H9 (cell line): ENCODE results near the gene PPFIBP1. TPM values are rescaled to one million over a fixed set of nuclear protein-coding genes. Genes with fewer than 3 reads are reported as not detected.
A peak's percentile ranks its signal among the peaks of the same experiment; 100 is the strongest.

Source experiments
- DNase-seq: peaks from one replicate; pipeline ENCODE4 v3.0.0-alpha.2; 2017
- H2AFZ ChIP-seq: one replicate; pipeline ENCODE4 v1.6.1; 2013; ENCODE audit warnings: mild to moderate bottlenecking, low read length, control low read depth, moderate library complexity
- H2AK5ac ChIP-seq: 2 replicates; pipeline ENCODE4 v1.6.1; 2013; ENCODE audit warnings: low read length, control low read depth, mixed read lengths; ENCODE audit not compliant: insufficient read length
- H2BK120ac ChIP-seq: one replicate; pipeline ENCODE4 v1.6.1; 2013; ENCODE audit warnings: low read depth, mild to moderate bottlenecking, low read length, control low read depth, inconsistent platforms; ENCODE audit not compliant: poor library complexity, severe bottlenecking
- H2BK12ac ChIP-seq: 2 replicates; pipeline ENCODE4 v1.6.1; 2013; ENCODE audit warnings: low read length, control low read depth, mixed read lengths, low read depth; ENCODE audit not compliant: insufficient read length
- H2BK15ac ChIP-seq: 2 replicates; pipeline ENCODE4 v1.6.1; 2013; ENCODE audit warnings: low read depth, low read length, control low read depth
- H2BK20ac ChIP-seq: one replicate; pipeline ENCODE4 v1.6.1; 2013; ENCODE audit warnings: low read depth, mild to moderate bottlenecking, low read length, control low read depth, inconsistent platforms; ENCODE audit not compliant: poor library complexity, severe bottlenecking
- H2BK5ac ChIP-seq: 2 replicates; pipeline ENCODE4 v1.6.1; 2013; ENCODE audit warnings: low read length, control low read depth, mixed read lengths; ENCODE audit not compliant: insufficient read length
- H3K14ac ChIP-seq: 2 replicates; pipeline ENCODE4 v1.6.1; 2013; ENCODE audit warnings: low read length, control low read depth; ENCODE audit not compliant: insufficient read depth
- H3K18ac ChIP-seq: 2 replicates; pipeline ENCODE4 v1.6.1; 2013; ENCODE audit warnings: low read depth, mild to moderate bottlenecking, mixed read lengths, low read length, control low read depth; ENCODE audit not compliant: insufficient read length
- H3K23ac ChIP-seq: 2 replicates; pipeline ENCODE4 v1.6.1; 2013; ENCODE audit warnings: low read length, control low read depth, mixed read lengths, low read depth; ENCODE audit not compliant: insufficient read length
- H3K23me2 ChIP-seq: 2 replicates; pipeline ENCODE4 v1.6.1; 2013; ENCODE audit warnings: low read depth, mild to moderate bottlenecking, mixed read lengths, low read length, control low read depth; ENCODE audit not compliant: insufficient read length, poor library complexity, severe bottlenecking
- H3K27ac ChIP-seq: 2 replicates; pipeline ENCODE4 v1.5.1; 2013; ENCODE audit warnings: low read length, control low read depth, mixed read lengths, low read depth; ENCODE audit not compliant: insufficient read length
- H3K27me3 ChIP-seq: 2 replicates; pipeline ENCODE4 v1.6.1; 2013; ENCODE audit warnings: low read length, control low read depth, inconsistent platforms; ENCODE audit not compliant: insufficient read depth
- H3K4ac ChIP-seq: 2 replicates; pipeline ENCODE4 v1.6.1; 2013; ENCODE audit warnings: low read depth, mild to moderate bottlenecking, control low read depth, inconsistent platforms, low read length, moderate library complexity
- H3K4me1 ChIP-seq: 2 replicates; pipeline ENCODE4 v1.6.1; 2013; ENCODE audit warnings: low read length, control low read depth, inconsistent platforms; ENCODE audit not compliant: insufficient read depth
- H3K4me2 ChIP-seq: 2 replicates; pipeline ENCODE4 v1.6.1; 2013; ENCODE audit warnings: low read length, control low read depth, mixed read lengths; ENCODE audit not compliant: insufficient read length, insufficient read depth
- H3K56ac ChIP-seq: 2 replicates; pipeline ENCODE4 v1.6.1; 2013; ENCODE audit warnings: low read depth, mild to moderate bottlenecking, mixed read lengths, low read length, control low read depth; ENCODE audit not compliant: insufficient read length
- H3K79me1 ChIP-seq: 2 replicates; pipeline ENCODE4 v1.6.1; 2013; ENCODE audit warnings: low read depth, mild to moderate bottlenecking, moderate library complexity, low read length, control low read depth, inconsistent platforms; ENCODE audit not compliant: insufficient read depth, poor library complexity, severe bottlenecking
- H3K79me2 ChIP-seq: 2 replicates; pipeline ENCODE4 v1.6.1; 2013; ENCODE audit warnings: low read length, control low read depth, inconsistent platforms; ENCODE audit not compliant: insufficient read depth
- H3K9ac ChIP-seq: 2 replicates; pipeline ENCODE4 v1.6.1; 2013; ENCODE audit warnings: low read length, control low read depth, mixed read lengths; ENCODE audit not compliant: insufficient read length; ENCODE audit errors: extremely low read depth
- H3K9me3 ChIP-seq: one replicate; pipeline ENCODE4 v1.6.1; 2013; ENCODE audit warnings: low read depth, low read length, inconsistent platforms; ENCODE audit not compliant: control insufficient read depth
- H3T11ph ChIP-seq: one replicate; pipeline ENCODE4 v1.6.1; 2013; ENCODE audit warnings: mild to moderate bottlenecking, low read length, control low read depth, inconsistent platforms
- H4K20me1 ChIP-seq: one replicate; pipeline ENCODE4 v1.6.1; 2013; ENCODE audit not compliant: control insufficient read depth, insufficient read length, insufficient read depth
- H4K5ac ChIP-seq: 2 replicates; pipeline ENCODE4 v1.6.1; 2013; ENCODE audit warnings: low read depth, mild to moderate bottlenecking, mixed read lengths, low read length, control low read depth; ENCODE audit not compliant: insufficient read length
- H4K8ac ChIP-seq: replicated peaks from 2 replicates; pipeline ENCODE4 v1.6.1; 2013; ENCODE audit warnings: low read length, control low read depth, mixed read lengths, low read depth; ENCODE audit not compliant: insufficient read length
- H4K91ac ChIP-seq: 2 replicates; pipeline ENCODE4 v1.6.1; 2013; ENCODE audit warnings: low read depth, mild to moderate bottlenecking, moderate library complexity, mixed read lengths, low read length, control low read depth; ENCODE audit not compliant: insufficient read length
- H3K27ac Mint-ChIP-seq, 3 experiments: 2 replicates in 2 of 3; 3 replicates in 1 of 3; pipeline ENCODE4 v1.8.0; 2020 to 2021; ENCODE audit warnings: mixed read lengths in 3 of 3, mild to moderate bottlenecking in 1 of 3, moderate library complexity in 1 of 3
- H3K27me3 Mint-ChIP-seq: 2 replicates; pipeline ENCODE4 v1.8.0; 2021; ENCODE audit warnings: low read depth, mild to moderate bottlenecking, moderate library complexity, mixed read lengths
- H3K36me3 Mint-ChIP-seq, 3 experiments: 2 replicates in 2 of 3; 3 replicates in 1 of 3; pipeline ENCODE4 v1.8.0; 2020 to 2021; ENCODE audit warnings: low read depth in 3 of 3, mixed read lengths in 3 of 3; ENCODE audit not compliant: insufficient read depth in 1 of 3
- H3K4me1 Mint-ChIP-seq, 2 experiments: 2 replicates each; pipeline ENCODE4 v1.8.0; 2020; ENCODE audit warnings: mixed read lengths in 2 of 2
- H3K4me3 Mint-ChIP-seq, 2 experiments: 2 replicates in 1 of 2; 3 replicates in 1 of 2; pipeline ENCODE4 v1.8.0; 2020 to 2021; ENCODE audit warnings: mild to moderate bottlenecking in 2 of 2, mixed read lengths in 2 of 2, moderate library complexity in 1 of 2
- H3K9me3 Mint-ChIP-seq, 2 experiments: 2 replicates in 1 of 2; 3 replicates in 1 of 2; pipeline ENCODE4 v1.8.0; 2020; ENCODE audit warnings: mild to moderate bottlenecking in 2 of 2, mixed read lengths in 2 of 2, moderate library complexity in 1 of 2
- CTCF ChIP-seq: fragments of 200-600 bp; sonication (generic); conservative IDR thresholded peaks from 3 replicates; pipeline ENCODE4 v1.8.0; 2021; ENCODE audit warnings: antibody characterized with exemption, mild to moderate bottlenecking
- WGBS: extraction: QIAGEN DNeasy Blood & Tissue Kit; methylation state at CpG from one replicate; pipeline ENCODE4 v1.1.7; 2013; ENCODE audit warnings: missing lambda C conversion rate, low lambda C conversion rate, mixed read lengths; ENCODE audit not compliant: insufficient read length; ENCODE audit errors: extremely low coverage; 5-methylcytosine and 5-hydroxymethylcytosine counted together
- total RNA-seq: library from RNA; stranded (reverse); gene quantifications from 2 replicates; pipeline ENCODE4 v1.2.1, GENCODE V29; 2021

PPFIBP1 gene
- total RNA-seq, 1 experiment from 2014 or later, result 29.2 TPM

DNA sequence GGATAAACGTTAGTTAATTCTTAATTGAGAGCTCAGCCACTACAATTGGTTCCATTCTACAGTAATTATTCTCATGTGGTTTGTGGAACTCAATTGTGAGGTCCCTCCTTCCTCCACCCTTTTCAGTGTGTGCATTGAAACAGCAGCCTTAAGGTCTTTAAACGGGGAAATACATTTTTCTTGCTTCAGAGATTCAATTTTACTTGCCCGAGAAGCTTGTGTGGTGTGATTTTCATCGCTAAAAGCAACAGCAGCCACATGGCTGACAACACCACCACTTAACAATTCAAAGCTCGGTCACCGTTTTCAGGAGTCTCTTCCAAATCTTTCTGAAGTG is 733 bp upstream of the PPFIBP1 start:
- Histone ChIP-seq H3K27ac (peak overlapping the region; percentile 69), H2AFZ (peak overlapping the region; percentile 61), H3K23ac (no peak overlapping the region), H3K27me3 (no peaks in the 10 kb centered on the region), H3K56ac (no peak overlapping the region), H3K14ac (peak overlapping the region; percentile 86; the same call in 1 of the 2 replicates), H3K9ac (peak overlapping the region; percentile 80), H3K79me2 (0 out of 2 replicates have a peak, but pooled peaks cover 2% of the 10 kb centered on the region), H2BK15ac (no peak overlapping the region), H3K18ac (peak overlapping the region; percentile 93), H3K4me2 (peak overlapping the region; percentile 79), H4K20me1 (no peaks in the 10 kb centered on the region), H3K4me1 (peaks cover 10% of the 10 kb centered on the region; the same call in 1 of the 2 replicates), H2BK5ac (peak overlapping the region; percentile 24), H3K23me2 (peaks cover 18% of the 10 kb centered on the region), H3K4ac (no peak overlapping the region; the same call in 1 of the 2 replicates), H3K79me1 (no peaks in the 10 kb centered on the region), H2BK20ac (no peak overlapping the region), H2BK120ac (peak overlapping the region; percentile 74), H3K9me3 (no peaks in the 10 kb centered on the region), H3T11ph (peak overlapping the region; percentile 78), H4K5ac (peak overlapping the region; percentile 69), H2BK12ac (no peak overlapping the region), H4K91ac (no peak overlapping the region), H2AK5ac (no peak overlapping the region), H4K8ac (no peak overlapping the region)
- Mint-ChIP-seq H3K9me3 (no peaks in the 10 kb centered on the region), H3K36me3 (peaks cover 0 to 1% (median 0%) of the 10 kb centered on the region in 3 experiments; a peak in 1 of 7 replicates), H3K4me1 (peaks cover 38 to 42% of the 10 kb centered on the region in 2 experiments), H3K27me3 (peaks cover 26% of the 10 kb centered on the region), H3K27ac (peak overlapping the region; percentile 94 to 99 (median 95)), H3K4me3 (peak overlapping the region; percentile 87 to 91)
- no peak for TF ChIP-seq CTCF
- WGBS, result no CpG with 5 or more reads among the region's 6 CpGs
- no peak for DNase-seq
